ENCODE results near the gene CNTNAP1. TPM values are rescaled to one million over a fixed set of nuclear protein-coding genes. Genes with fewer than 3 reads are reported as not detected.

CNTNAP1 gene
- total and polyA plus RNA-seq, 9 of the 15 experiments (the other 6 are each of a cell fraction or from before 2014, with no cell fraction given), result 0.10 to 1.8 (median 0.62) TPM

GRCh38 chr17:42679492-42680330, 2.6 kb upstream of the CNTNAP1 start (continued):
- TF ChIP-seq CUX1 (CRISPR knock-in tag; IDR thresholded peaks at IDR 0.05), result no peak
- no peak for TF ChIP-seq PHB2 (IDR thresholded peaks at IDR 0.05; ENCODE audit: low read depth)
- no peak for TF ChIP-seq BRD4 (IDR thresholded peaks at IDR 0.05)
- 0 out of 2 replicates have a peak, but pooled peaks have one; percentile 54 for TF ChIP-seq HDAC6 (IDR thresholded peaks at IDR 0.05; ENCODE audit: low read depth, low read length)
- peak; percentile 91 for TF ChIP-seq MGA (IDR thresholded peaks at IDR 0.05)
- TF ChIP-seq ZFP30 (CRISPR knock-in tag; IDR thresholded peaks at IDR 0.05; ENCODE audit: borderline replicate concordance), result no peak
- peak; percentile 68; the same call in 1 of the 2 replicates for TF ChIP-seq ZNF740 (CRISPR knock-in tag; IDR thresholded peaks at IDR 0.05)
- no peak for TF ChIP-seq ZNF740 (tag; IDR thresholded peaks at IDR 0.05)

Data from K562 (cell line).